SU-DHL-6 (cell line): ENCODE results near the gene HELB.

ENCODE experiments used
- EZH2phosphoT487 ChIP-seq: fragments of 200-600 bp; sonication (generic), shearing (Covaris generic); conservative IDR thresholded peaks from 2 replicates; pipeline ENCODE4 v1.6.1; 2018; ENCODE audit warnings: mild to moderate bottlenecking, antibody characterized with exemption, low read length, moderate library complexity, mixed read lengths
- TF ChIP-seq, protein P1 (sequence below): fragments of 200-600 bp; sonication (generic); IDR thresholded peaks from one replicate; pipeline ENCODE4 v1.5.1; 2017; ENCODE audit warnings: antibody characterized with exemption, mild to moderate bottlenecking, low read length, moderate library complexity; ENCODE audit not compliant: insufficient read depth, poor library complexity, severe bottlenecking

DNA sequence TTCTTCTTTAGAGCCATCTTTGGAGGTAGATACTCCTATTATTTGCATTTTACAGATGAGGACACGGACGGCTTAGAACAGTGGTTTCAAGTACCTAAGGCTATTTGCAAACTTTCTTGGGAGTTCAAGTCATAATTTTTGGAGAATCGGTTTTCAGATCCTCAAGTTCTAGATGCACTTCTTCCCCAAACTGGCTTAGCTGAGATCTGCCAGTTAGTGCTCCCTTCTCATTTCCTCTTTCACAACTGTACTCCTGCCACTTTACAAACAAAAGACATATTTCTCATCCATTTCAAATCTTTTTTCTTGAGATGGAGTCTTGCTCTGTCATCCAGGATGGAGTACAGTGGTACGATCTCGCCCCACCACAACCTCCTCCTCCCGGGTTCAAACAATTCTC, 77.3 kb downstream of the HELB start:
- TF ChIP-seq, protein P1, sequence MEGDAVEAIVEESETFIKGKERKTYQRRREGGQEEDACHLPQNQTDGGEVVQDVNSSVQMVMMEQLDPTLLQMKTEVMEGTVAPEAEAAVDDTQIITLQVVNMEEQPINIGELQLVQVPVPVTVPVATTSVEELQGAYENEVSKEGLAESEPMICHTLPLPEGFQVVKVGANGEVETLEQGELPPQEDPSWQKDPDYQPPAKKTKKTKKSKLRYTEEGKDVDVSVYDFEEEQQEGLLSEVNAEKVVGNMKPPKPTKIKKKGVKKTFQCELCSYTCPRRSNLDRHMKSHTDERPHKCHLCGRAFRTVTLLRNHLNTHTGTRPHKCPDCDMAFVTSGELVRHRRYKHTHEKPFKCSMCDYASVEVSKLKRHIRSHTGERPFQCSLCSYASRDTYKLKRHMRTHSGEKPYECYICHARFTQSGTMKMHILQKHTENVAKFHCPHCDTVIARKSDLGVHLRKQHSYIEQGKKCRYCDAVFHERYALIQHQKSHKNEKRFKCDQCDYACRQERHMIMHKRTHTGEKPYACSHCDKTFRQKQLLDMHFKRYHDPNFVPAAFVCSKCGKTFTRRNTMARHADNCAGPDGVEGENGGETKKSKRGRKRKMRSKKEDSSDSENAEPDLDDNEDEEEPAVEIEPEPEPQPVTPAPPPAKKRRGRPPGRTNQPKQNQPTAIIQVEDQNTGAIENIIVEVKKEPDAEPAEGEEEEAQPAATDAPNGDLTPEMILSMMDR = no peak
- TF ChIP-seq EZH2phosphoT487 = no peak
